ENCODE data around the gene LTBP4. TPM values are rescaled to one million over a fixed set of nuclear protein-coding genes. Genes with fewer than 3 reads are reported as not detected.

The LTBP4 gene
- total and polyA plus RNA-seq, 2 experiments from 2014 or later: 50.2 to 163 TPM

DNA sequence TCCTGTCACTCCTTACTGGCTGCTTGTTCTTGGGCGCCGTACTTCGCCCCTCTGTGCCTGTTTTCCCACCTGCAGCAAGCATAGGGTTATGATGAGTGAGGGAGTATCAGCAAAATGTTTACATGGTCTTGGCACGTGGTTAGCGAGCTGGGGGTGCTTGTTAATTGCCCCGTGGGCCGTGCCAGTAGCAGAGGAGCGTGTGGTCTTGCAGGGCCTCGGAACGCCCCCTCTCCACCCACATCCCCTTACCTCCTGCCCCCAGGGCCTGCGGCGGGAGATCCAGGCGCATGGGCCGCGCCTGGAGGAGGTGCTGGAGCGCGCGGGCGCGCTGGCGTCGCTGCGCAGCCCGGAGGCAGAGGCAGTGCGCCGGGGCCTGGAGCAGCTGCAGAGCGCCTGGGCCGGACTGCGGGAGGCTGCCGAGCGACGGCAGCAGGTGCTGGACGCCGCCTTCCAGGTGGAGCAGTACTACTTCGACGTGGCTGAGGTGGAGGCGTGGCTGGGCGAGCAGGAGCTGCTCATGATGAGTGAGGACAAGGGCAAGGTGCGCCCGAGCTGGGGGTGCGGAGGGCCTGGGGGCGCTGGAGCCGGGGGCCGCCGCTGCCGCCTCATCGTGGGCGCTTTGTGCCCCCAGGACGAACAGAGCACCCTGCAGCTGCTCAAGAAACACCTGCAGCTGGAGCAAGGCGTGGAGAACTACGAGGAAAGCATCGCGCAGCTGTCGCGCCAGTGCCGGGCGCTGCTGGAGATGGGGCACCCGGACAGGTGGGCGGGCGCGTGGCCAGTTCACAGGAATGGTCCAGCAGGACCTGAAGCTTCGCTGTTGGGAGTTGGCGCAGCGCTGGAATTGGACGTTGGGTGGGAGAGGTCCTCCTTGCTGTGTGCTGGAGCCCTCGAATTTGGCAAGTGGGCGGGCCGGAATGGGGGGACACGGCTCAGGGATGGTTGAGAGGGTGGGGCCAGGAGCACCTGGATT is 47.0 kb upstream of the LTBP4 start:
- H4K20me1 ChIP-seq (ENCODE audit: insufficient read depth, poor library complexity, severe bottlenecking): no peaks in the 10 kb centered on the region
- H3K4me3 ChIP-seq: no peak overlapping the region
- H3K4me1 ChIP-seq (ENCODE audit: insufficient read depth): no peaks in the 10 kb centered on the region
- H3K27ac ChIP-seq: no peak overlapping the region
- WGBS (ENCODE audit: low lambda C conversion rate, missing lambda C conversion rate): 38% methylated on average over 60 of the region's 69 CpGs
- no peaks in the 10 kb centered on the region for H3K36me3 ChIP-seq (replicated peaks; ENCODE audit: insufficient read depth, low read depth)
- H3K9me2 ChIP-seq (replicated peaks; ENCODE audit: insufficient read depth): no peaks in the 10 kb centered on the region
- no peak overlapping the region for H2AFZ ChIP-seq
- H3K27me3 ChIP-seq: peaks cover 39% of the 10 kb centered on the region
- no peak for DNase-seq (ENCODE audit: low spot score)
- TF ChIP-seq CTCF (IDR thresholded peaks at IDR 0.05; ENCODE audit: poor library complexity) (no peak), EZH2 (IDR thresholded peaks at IDR 0.05; ENCODE audit: borderline replicate concordance) (no peak), EZH2phosphoT487 (IDR thresholded peaks at IDR 0.05; ENCODE audit: low read depth, severe bottlenecking, unreplicated experiment) (no peak)
- peak overlapping the region; percentile 41 for H3K4me2 ChIP-seq
- H3K9me3 ChIP-seq (ENCODE audit: low read depth): no peaks in the 10 kb centered on the region
- H3K79me2 ChIP-seq: no peaks in the 10 kb centered on the region

DNA sequence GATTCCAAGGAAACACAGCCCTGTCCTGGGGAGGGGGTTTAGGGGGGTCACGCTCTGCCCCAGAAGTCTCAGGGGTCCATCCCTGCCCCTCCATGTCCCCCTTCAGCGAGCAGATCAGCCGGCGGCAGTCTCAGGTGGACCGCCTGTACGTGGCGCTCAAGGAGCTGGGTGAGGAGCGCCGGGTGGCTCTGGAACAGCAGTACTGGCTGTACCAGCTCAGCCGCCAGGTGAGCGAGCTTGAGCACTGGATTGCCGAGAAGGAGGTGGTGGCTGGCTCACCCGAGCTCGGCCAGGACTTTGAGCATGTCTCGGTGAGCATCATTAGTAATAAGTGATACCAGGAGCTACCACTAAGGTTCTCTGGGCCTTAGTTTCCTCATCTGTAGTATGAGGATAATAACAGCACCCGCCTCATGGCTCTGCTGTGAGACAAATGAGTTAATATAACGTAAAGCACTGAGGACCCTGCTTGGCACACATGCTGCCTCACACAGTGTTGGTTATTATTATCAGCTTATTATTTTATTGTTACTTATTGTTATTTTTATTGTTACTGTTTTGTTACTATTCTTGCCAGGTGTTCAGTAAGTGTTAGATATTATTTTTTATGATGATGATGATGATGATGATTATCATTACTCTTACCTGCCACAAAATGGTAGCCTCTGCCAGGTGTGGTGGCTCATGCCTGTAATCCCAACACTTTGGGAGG is 45.0 kb upstream of the LTBP4 start:
- H3K27me3 ChIP-seq: peaks cover 39% of the 10 kb centered on the region
- no peak overlapping the region for H3K4me3 ChIP-seq
- no peaks in the 10 kb centered on the region for H3K9me3 ChIP-seq (ENCODE audit: low read depth)
- no peaks in the 10 kb centered on the region for H3K36me3 ChIP-seq (replicated peaks; ENCODE audit: insufficient read depth, low read depth)
- H3K4me2 ChIP-seq: no peak overlapping the region
- H3K79me2 ChIP-seq: no peaks in the 10 kb centered on the region
- H2AFZ ChIP-seq: no peak overlapping the region
- H4K20me1 ChIP-seq (ENCODE audit: insufficient read depth, poor library complexity, severe bottlenecking): no peaks in the 10 kb centered on the region
- no peak for TF ChIP-seq EZH2 (IDR thresholded peaks at IDR 0.05; ENCODE audit: borderline replicate concordance)
- no peak for TF ChIP-seq EZH2phosphoT487 (IDR thresholded peaks at IDR 0.05; ENCODE audit: low read depth, severe bottlenecking, unreplicated experiment)
- TF ChIP-seq CTCF (IDR thresholded peaks at IDR 0.05; ENCODE audit: poor library complexity): no peak
- no peak for DNase-seq (ENCODE audit: low spot score)
- no peaks in the 10 kb centered on the region for H3K9me2 ChIP-seq (replicated peaks; ENCODE audit: insufficient read depth)
- H3K27ac ChIP-seq: no peak overlapping the region
- WGBS (ENCODE audit: low lambda C conversion rate, missing lambda C conversion rate): 79% methylated on average over 17 of the region's 17 CpGs
- no peaks in the 10 kb centered on the region for H3K4me1 ChIP-seq (ENCODE audit: insufficient read depth)

DNA sequence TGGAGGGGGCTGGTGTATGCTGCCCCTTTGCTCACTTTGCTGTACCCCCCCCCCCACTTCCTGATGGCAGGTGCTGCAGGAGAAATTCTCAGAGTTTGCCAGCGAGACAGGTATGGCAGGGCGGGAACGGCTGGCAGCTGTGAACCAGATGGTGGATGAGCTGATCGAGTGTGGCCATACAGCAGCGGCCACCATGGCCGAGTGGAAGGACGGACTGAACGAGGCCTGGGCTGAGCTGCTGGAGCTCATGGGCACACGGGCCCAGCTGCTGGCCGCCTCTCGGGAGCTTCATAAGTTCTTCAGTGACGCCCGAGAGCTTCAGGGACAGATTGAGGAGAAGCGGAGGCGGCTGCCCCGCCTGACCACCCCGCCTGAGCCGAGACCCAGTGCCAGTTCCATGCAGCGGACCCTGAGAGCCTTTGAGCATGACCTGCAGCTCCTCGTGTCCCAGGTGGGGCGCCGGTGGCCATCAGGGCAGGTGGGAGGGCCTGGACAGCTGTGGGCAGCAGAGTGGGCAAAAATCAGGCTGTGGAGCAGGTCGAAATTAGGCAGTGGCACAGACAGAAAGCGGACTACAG is 44.1 kb upstream of the LTBP4 start:
- H3K9me3 ChIP-seq (ENCODE audit: low read depth): no peaks in the 10 kb centered on the region
- no peak overlapping the region for H3K4me3 ChIP-seq
- 88% methylated on average over 24 of the region's 24 CpGs for WGBS (ENCODE audit: low lambda C conversion rate, missing lambda C conversion rate)

More for the DNA sequence above, 44.1 kb upstream of the LTBP4 start:
- H2AFZ ChIP-seq: no peak overlapping the region
- no peaks in the 10 kb centered on the region for H4K20me1 ChIP-seq (ENCODE audit: insufficient read depth, poor library complexity, severe bottlenecking)
- peaks cover 39% of the 10 kb centered on the region for H3K27me3 ChIP-seq
- H3K79me2 ChIP-seq: no peaks in the 10 kb centered on the region
- no peak overlapping the region for H3K27ac ChIP-seq
- no peaks in the 10 kb centered on the region for H3K36me3 ChIP-seq (replicated peaks; ENCODE audit: insufficient read depth, low read depth)
- no peaks in the 10 kb centered on the region for H3K4me1 ChIP-seq (ENCODE audit: insufficient read depth)
- no peak for TF ChIP-seq CTCF (IDR thresholded peaks at IDR 0.05; ENCODE audit: poor library complexity)
- no peak for TF ChIP-seq EZH2 (IDR thresholded peaks at IDR 0.05; ENCODE audit: borderline replicate concordance)
- TF ChIP-seq EZH2phosphoT487 (IDR thresholded peaks at IDR 0.05; ENCODE audit: low read depth, severe bottlenecking, unreplicated experiment): no peak
- H3K9me2 ChIP-seq (replicated peaks; ENCODE audit: insufficient read depth): no peaks in the 10 kb centered on the region
- DNase-seq (ENCODE audit: low spot score): no peak
- no peak overlapping the region for H3K4me2 ChIP-seq

Measured in hepatocyte (in vitro differentiated cells).